ENCODE results near the gene MUCL3. TPM values are rescaled to one million over a fixed set of nuclear protein-coding genes. Genes with fewer than 3 reads are reported as not detected.
A peak's percentile ranks its signal among the peaks of the same experiment; 100 is the strongest.

MUCL3 gene
- total and polyA plus RNA-seq, 10 of the 15 experiments (the other 5 are each of a cell fraction or from before 2014, with no cell fraction given), result 0.03 to 1.4 (median 0.61) TPM

GRCh38 chr6:30907758-30908591 lies 32.8 kb upstream of the MUCL3 start, which contains the start of gene GTF2H4 (continued):
- TF ChIP-seq BCLAF1 (IDR thresholded peaks at IDR 0.05) (no peak), PAX5 (IDR thresholded peaks at IDR 0.05; ENCODE audit: borderline replicate concordance, low read depth, low read length) (peak; percentile 53; the same call in 1 of the 2 replicates), EED (IDR thresholded peaks at IDR 0.05; ENCODE audit: low read depth) (peak; percentile 84), ZNF24 (IDR thresholded peaks at IDR 0.05) (no peak), FOXK2 (IDR thresholded peaks at IDR 0.05) (no peak; the same call in 1 of the 2 replicates), RELA (IDR thresholded peaks at IDR 0.05; ENCODE audit: borderline replicate concordance, partially characterized antibody) (peak; percentile 87), E4F1 (IDR thresholded peaks at IDR 0.05; ENCODE audit: borderline replicate concordance, partially characterized antibody) (peak; percentile 80), IKZF1 (conservative IDR thresholded peaks at IDR 0.05) (peak; percentile 100)
